Hepatocyte (in vitro differentiated cells): ENCODE data around the gene TMC1. TPM values are rescaled to one million over a fixed set of nuclear protein-coding genes. Genes with fewer than 3 reads are reported as not detected.

Source experiments
- DNase-seq: peaks from one replicate; pipeline ENCODE4 v3.0.0-alpha.2; 2016; ENCODE audit warnings: low spot score
- H2AFZ ChIP-seq: fragments of 200-600 bp; sonication (generic); 2 replicates; pipeline ENCODE4 v1.6.0; 2016; ENCODE audit warnings: antibody characterized with exemption, mild to moderate bottlenecking
- H3K27ac ChIP-seq: fragments of 200-600 bp; sonication (generic); 2 replicates; pipeline ENCODE4 v1.5.1; 2016; ENCODE audit warnings: mild to moderate bottlenecking
- H3K27me3 ChIP-seq: fragments of 200-600 bp; sonication (generic); 2 replicates; pipeline ENCODE4 v1.6.1; 2016
- H3K36me3 ChIP-seq: fragments of 200-600 bp; sonication (generic); replicated peaks from 2 replicates; pipeline ENCODE4 v1.5.1; 2016; ENCODE audit warnings: low read depth; ENCODE audit not compliant: insufficient read depth
- H3K4me1 ChIP-seq: fragments of 200-600 bp; sonication (generic); 2 replicates; pipeline ENCODE4 v1.5.1; 2016; ENCODE audit warnings: mild to moderate bottlenecking, moderate library complexity; ENCODE audit not compliant: insufficient read depth
- H3K4me2 ChIP-seq: fragments of 200-600 bp; sonication (generic); 2 replicates; pipeline ENCODE4 v1.6.0; 2016
- H3K4me3 ChIP-seq: fragments of 200-600 bp; sonication (generic); 2 replicates; pipeline ENCODE4 v1.5.1; 2016; ENCODE audit warnings: mild to moderate bottlenecking
- H3K79me2 ChIP-seq: fragments of 200-600 bp; sonication (generic); 2 replicates; pipeline ENCODE4 v1.6.0; 2017; ENCODE audit warnings: mild to moderate bottlenecking
- H3K9me2 ChIP-seq: fragments of 200-600 bp; sonication (generic); replicated peaks from 2 replicates; pipeline ENCODE4 v1.6.0; 2017; ENCODE audit warnings: mild to moderate bottlenecking; ENCODE audit not compliant: insufficient read depth
- H3K9me3 ChIP-seq: fragments of 200-600 bp; sonication (generic); 2 replicates; pipeline ENCODE4 v1.5.1; 2016; ENCODE audit warnings: low read depth, mild to moderate bottlenecking
- H4K20me1 ChIP-seq: fragments of 200-600 bp; sonication (generic); 2 replicates; pipeline ENCODE4 v1.6.0; 2016; ENCODE audit warnings: mild to moderate bottlenecking; ENCODE audit not compliant: insufficient read depth, poor library complexity, severe bottlenecking
- EZH2 ChIP-seq: fragments of 200-600 bp; sonication (generic); IDR thresholded peaks from 2 replicates; pipeline ENCODE4 v1.6.1; 2016; ENCODE audit warnings: antibody characterized with exemption, mild to moderate bottlenecking, borderline replicate concordance
- EZH2phosphoT487 ChIP-seq: fragments of 200-600 bp; sonication (generic); IDR thresholded peaks from one replicate; pipeline ENCODE4 v1.6.1; 2018; ENCODE audit warnings: antibody characterized with exemption, mild to moderate bottlenecking, low read depth, moderate library complexity; ENCODE audit not compliant: unreplicated experiment, severe bottlenecking
- WGBS: methylation state at CpG from one replicate; pipeline ENCODE4 v1.1.6; 2016; ENCODE audit warnings: low lambda C conversion rate; ENCODE audit errors: missing lambda C conversion rate; 5-methylcytosine and 5-hydroxymethylcytosine counted together
- polyA plus RNA-seq: library from polyadenylated mRNA; unstranded; fragments of >200 nt; fragmentation: Nextera tagmentation; extraction: Ambion mirVana; gene quantifications from 2 replicates; pipeline ENCODE4 v1.2.1, GENCODE V29; 2016
- total RNA-seq: library from RNA; depleted of rRNA; stranded (reverse); fragments of >200 nt; gene quantifications from 2 replicates; pipeline ENCODE4 v1.2.3, GENCODE V29; 2014
- TF ChIP-seq, protein P1 (sequence below): fragments of 200-600 bp; sonication (generic); IDR thresholded peaks from 2 replicates; pipeline ENCODE4 v1.5.1; 2016; ENCODE audit warnings: antibody characterized with exemption, mild to moderate bottlenecking; ENCODE audit not compliant: poor library complexity

Gene TMC1
- total and polyA plus RNA-seq, 2 experiments from 2014 or later: 0.20 to 0.23 TPM

DNA sequence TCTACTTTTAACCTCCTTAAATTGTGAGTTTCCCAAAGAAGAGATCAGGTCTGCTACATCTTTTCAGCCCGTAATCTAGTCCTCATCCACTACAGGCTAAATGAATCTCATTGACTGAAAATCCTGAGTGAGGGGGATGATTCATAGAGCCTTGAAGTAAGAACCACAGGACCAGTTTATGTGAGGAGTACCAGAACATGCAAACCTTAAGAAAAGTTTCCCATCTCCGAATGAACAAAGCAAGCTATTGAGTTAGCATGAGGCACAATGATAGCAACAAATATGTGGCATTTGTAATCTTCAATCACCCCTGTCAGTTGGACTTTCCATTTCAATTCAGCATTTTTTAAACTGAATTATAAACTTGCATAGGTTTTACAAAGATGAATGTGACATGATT is 234.4 kb downstream of the TMC1 start:
- WGBS: 98% methylated on average over 2 of the region's 2 CpGs
- no peak overlapping the region for H2AFZ ChIP-seq
- H4K20me1 ChIP-seq: no peaks in the 10 kb centered on the region
- TF ChIP-seq EZH2phosphoT487 (no peak), EZH2 (no peak)
- TF ChIP-seq, protein P1, sequence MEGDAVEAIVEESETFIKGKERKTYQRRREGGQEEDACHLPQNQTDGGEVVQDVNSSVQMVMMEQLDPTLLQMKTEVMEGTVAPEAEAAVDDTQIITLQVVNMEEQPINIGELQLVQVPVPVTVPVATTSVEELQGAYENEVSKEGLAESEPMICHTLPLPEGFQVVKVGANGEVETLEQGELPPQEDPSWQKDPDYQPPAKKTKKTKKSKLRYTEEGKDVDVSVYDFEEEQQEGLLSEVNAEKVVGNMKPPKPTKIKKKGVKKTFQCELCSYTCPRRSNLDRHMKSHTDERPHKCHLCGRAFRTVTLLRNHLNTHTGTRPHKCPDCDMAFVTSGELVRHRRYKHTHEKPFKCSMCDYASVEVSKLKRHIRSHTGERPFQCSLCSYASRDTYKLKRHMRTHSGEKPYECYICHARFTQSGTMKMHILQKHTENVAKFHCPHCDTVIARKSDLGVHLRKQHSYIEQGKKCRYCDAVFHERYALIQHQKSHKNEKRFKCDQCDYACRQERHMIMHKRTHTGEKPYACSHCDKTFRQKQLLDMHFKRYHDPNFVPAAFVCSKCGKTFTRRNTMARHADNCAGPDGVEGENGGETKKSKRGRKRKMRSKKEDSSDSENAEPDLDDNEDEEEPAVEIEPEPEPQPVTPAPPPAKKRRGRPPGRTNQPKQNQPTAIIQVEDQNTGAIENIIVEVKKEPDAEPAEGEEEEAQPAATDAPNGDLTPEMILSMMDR: no peak
- H3K27me3 ChIP-seq: peaks cover 9% of the 10 kb centered on the region
- H3K36me3 ChIP-seq: no peaks in the 10 kb centered on the region
- no peaks in the 10 kb centered on the region for H3K9me3 ChIP-seq
- DNase-seq: no peak
- no peak overlapping the region for H3K27ac ChIP-seq
- no peaks in the 10 kb centered on the region for H3K4me1 ChIP-seq
- H3K9me2 ChIP-seq: no peaks in the 10 kb centered on the region
- no peak overlapping the region for H3K4me2 ChIP-seq
- no peak overlapping the region for H3K4me3 ChIP-seq
- no peaks in the 10 kb centered on the region for H3K79me2 ChIP-seq

DNA sequence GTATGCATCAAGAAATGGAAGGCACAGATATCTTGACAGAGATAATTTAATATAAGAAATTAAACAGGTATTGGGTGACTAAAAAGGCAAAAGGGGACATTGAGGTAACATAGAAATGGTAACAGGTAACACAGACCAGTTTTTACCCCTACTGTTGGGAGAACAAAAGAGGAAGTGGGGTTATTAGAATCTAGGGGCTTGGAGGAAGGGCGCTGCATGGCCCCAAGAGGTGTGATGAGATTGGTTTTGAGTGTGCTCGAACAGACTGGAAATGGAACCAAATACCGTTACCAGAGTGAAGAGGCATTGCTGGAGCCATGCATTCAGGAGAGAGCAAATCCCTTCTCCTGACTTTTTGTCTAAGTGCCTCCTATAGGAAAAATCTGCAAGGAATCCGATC is 237.5 kb downstream of the TMC1 start:
- Histone ChIP-seq H3K9me3 (no peaks in the 10 kb centered on the region), H3K4me2 (no peak overlapping the region), H3K27me3 (peaks cover 9% of the 10 kb centered on the region), H3K4me1 (no peaks in the 10 kb centered on the region), H3K27ac (no peak overlapping the region), H3K9me2 (no peaks in the 10 kb centered on the region), H2AFZ (no peak overlapping the region), H4K20me1 (no peaks in the 10 kb centered on the region), H3K36me3 (no peaks in the 10 kb centered on the region), H3K4me3 (no peak overlapping the region), H3K79me2 (no peaks in the 10 kb centered on the region)
- TF ChIP-seq, protein P1: no peak
- TF ChIP-seq EZH2phosphoT487: no peak
- TF ChIP-seq EZH2: no peak
- WGBS: 84% methylated on average over 4 of the region's 4 CpGs
- DNase-seq: no peak

DNA sequence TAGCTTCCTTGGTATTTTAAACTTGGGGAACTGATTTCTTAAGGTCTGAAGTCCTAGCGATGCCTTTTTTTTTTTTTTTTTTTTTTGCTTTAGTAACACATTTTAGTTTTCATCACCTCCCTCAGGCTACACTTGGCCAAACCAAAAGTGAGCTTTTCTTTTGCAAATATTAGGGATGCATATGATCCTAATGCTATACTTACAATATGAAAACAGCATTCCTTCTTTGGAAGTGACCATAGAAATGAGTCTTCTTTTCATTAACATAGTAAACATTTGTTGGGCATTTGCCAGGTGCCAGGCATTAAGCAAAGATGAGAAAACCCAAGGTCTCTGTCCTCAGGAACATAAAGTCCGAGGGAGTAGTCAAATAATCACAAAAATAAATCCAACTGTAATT is 241.6 kb downstream of the TMC1 start:
- WGBS: 85% methylated on average over 2 of the region's 2 CpGs
- peaks cover 6% of the 10 kb centered on the region for H3K27me3 ChIP-seq

More for the DNA sequence above, 241.6 kb downstream of the TMC1 start:
- no peak for DNase-seq
- H3K9me3 ChIP-seq: no peaks in the 10 kb centered on the region
- TF ChIP-seq EZH2: no peak
- no peak for TF ChIP-seq EZH2phosphoT487
- TF ChIP-seq, protein P1: no peak
- H3K4me3 ChIP-seq: no peak overlapping the region
- H2AFZ ChIP-seq: no peak overlapping the region
- H3K36me3 ChIP-seq: no peaks in the 10 kb centered on the region
- no peaks in the 10 kb centered on the region for H4K20me1 ChIP-seq
- no peak overlapping the region for H3K27ac ChIP-seq
- H3K9me2 ChIP-seq: no peaks in the 10 kb centered on the region
- no peaks in the 10 kb centered on the region for H3K4me1 ChIP-seq
- no peaks in the 10 kb centered on the region for H3K79me2 ChIP-seq
- no peak overlapping the region for H3K4me2 ChIP-seq
